GM19455 (cell line): Measurements from ENCODE around the gene ZNF554.
"Not testable (repeated sequence)": the region's sequence is repeated elsewhere in the genome, so short reads cannot be mapped to it uniquely, and the experiment has no call there.

Experiments
- ATAC-seq: cut with Tn5 transposase; IDR thresholded peaks from one replicate; pipeline ENCODE4 v1.9.1; 2021; ENCODE audit not compliant: unreplicated experiment

The ZNF554 gene

GRCh38 chr19:2806736-2807378 is 12.8 kb upstream of the ZNF554 start:
- no peak for ATAC-seq

GRCh38 chr19:2807379-2808128 is 12.1 kb upstream of the ZNF554 start:
- no peak for ATAC-seq

- ATAC-seq = no peak
Measured at GRCh38 chr19:2808129-2808941, 11.3 kb upstream of the ZNF554 start.

GRCh38 chr19:2809387-2810140 is 10.1 kb upstream of the ZNF554 start:
- no peak for ATAC-seq

GRCh38 chr19:2810141-2811091 is 9.3 kb upstream of the ZNF554 start:
- ATAC-seq = no peak

GRCh38 chr19:2811221-2811722 is 8.4 kb upstream of the ZNF554 start:
- ATAC-seq = no peak

- ATAC-seq = no peak
Measured at GRCh38 chr19:2811735-2812413, 7.8 kb upstream of the ZNF554 start.

- ATAC-seq = no peak
Measured at GRCh38 chr19:2812414-2813234, 7.0 kb upstream of the ZNF554 start.

- ATAC-seq = no peak
Measured at GRCh38 chr19:2813235-2814160, 6.2 kb upstream of the ZNF554 start.

GRCh38 chr19:2814426-2814825 is 5.2 kb upstream of the ZNF554 start:
- no peak for ATAC-seq

- ATAC-seq = no peak
Measured at GRCh38 chr19:2815191-2815614, 4.5 kb upstream of the ZNF554 start.

- no peak for ATAC-seq
Measured at GRCh38 chr19:2815923-2816322, 3.7 kb upstream of the ZNF554 start.

- ATAC-seq = no peak
Measured at GRCh38 chr19:2816641-2817040, 3.0 kb upstream of the ZNF554 start.

GRCh38 chr19:2817237-2817829 is 2.3 kb upstream of the ZNF554 start:
- not testable (repeated sequence) for ATAC-seq

GRCh38 chr19:2820112-2820702 is 539 bp downstream of the ZNF554 start:
- no peak for ATAC-seq

- ATAC-seq = no peak
Measured at GRCh38 chr19:2822846-2823245, 3.2 kb downstream of the ZNF554 start.
